Central memory CD8-positive, alpha-beta T cell (primary cell): ENCODE data around the gene TSPYL6.

Source experiments
- ATAC-seq: fragments of 150-1000 bp; cut with Tn5 transposase; replicated peaks from 2 replicates; pipeline ENCODE4 v1.10.0; 2022; ENCODE audit warnings: mild to moderate bottlenecking, moderate FRiP score, moderate number of reproducible peaks; ENCODE audit not compliant: poor library complexity, severe bottlenecking; ENCODE audit errors: extremely low read depth
- DNase-seq, 2 donors: peaks; one replicate each; pipeline ENCODE4 v3.0.0; 2021; ENCODE audit warnings: low spot score in 2 of 2
- H3K27ac Mint-ChIP-seq: one replicate; pipeline ENCODE4 v1.8.0; 2022; ENCODE audit warnings: low read depth, mild to moderate bottlenecking, moderate library complexity, mixed read lengths
- H3K27me3 Mint-ChIP-seq: one replicate; pipeline ENCODE4 v1.8.0; 2022; ENCODE audit warnings: mixed read lengths
- H3K36me3 Mint-ChIP-seq: one replicate; pipeline ENCODE4 v1.8.0; 2022; ENCODE audit warnings: mild to moderate bottlenecking, moderate library complexity, mixed read lengths; ENCODE audit not compliant: insufficient read depth
- H3K4me1 Mint-ChIP-seq: one replicate; pipeline ENCODE4 v1.8.0; 2022; ENCODE audit warnings: mixed read lengths
- H3K4me3 Mint-ChIP-seq: one replicate; pipeline ENCODE4 v1.8.0; 2022; ENCODE audit warnings: mild to moderate bottlenecking, moderate library complexity, mixed read lengths
- H3K9me3 Mint-ChIP-seq: one replicate; pipeline ENCODE4 v1.8.0; 2022; ENCODE audit warnings: mixed read lengths

TSPYL6 gene

DNA sequence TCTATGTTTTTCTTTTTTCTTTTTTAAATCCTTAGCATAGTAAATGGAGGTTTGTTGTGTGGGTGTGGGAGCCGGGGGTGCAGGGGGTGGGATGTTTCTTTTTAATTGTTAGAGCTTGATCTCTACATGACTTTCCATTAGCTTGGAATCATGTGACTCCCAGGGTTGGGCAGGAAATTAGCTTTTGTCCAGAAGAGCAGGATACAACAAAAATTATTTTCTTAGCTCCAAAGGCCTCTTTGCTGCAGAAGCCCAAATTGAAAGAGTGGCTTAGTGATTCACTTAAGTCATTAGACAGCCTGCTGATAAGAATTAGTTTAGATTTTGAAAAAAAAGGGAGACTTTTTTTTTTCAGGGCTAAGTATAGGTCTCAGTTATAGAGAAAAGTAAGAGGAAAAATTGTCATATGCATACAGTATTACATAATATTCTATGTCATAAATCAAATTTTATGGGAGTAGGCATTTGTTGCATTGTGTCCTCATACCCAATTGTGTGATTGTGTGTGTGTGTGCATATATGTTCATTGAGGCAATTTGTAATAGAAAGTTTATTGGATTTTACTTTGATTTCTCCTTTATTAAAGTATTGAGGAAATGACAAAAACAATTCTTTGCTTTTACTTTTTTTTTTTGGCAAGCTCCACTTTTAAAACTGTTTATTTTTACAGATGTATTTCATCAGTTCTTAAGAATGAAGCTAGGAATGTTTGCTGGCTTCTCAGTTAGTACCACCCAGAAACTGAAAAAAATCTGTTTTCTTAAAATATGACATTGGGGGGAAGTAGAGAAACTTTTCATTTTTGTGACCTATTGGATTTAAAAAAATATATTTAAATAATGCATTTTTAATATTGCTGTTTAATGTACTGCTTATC lies 47.4 kb downstream of the TSPYL6 start:
- Mint-ChIP-seq H3K9me3 (peaks cover 4% of the 10 kb centered on the region), H3K4me1 (peaks cover 5% of the 10 kb centered on the region), H3K27ac (no peak overlapping the region)

DNA sequence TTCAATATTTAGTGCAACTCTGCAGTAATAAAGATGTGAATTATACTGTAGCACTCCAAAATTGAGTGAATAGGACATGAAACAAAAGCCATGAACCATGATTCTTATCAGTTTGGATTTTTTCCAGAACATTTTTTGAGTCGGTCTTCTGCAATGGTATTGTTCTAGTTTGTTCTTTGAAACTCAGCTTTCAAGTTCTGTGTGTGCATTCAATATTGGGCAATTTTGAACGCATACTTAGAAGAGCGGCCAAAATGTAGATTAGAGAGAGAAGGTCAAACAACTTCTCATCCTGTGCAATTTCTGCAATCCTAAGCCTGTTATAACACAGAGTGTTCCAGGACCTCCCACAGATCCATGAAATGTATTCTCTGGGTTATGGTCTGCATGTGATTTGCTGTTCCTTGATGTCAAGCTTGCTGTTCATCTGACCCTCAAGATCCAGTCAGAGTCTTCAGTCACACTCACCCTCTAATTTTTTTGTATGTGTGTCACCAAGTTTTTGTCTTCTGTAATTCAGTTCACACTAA lies 48.3 kb downstream of the TSPYL6 start:
- H3K27ac Mint-ChIP-seq = no peak overlapping the region
- no peaks in the 10 kb centered on the region for H3K9me3 Mint-ChIP-seq
- no peaks in the 10 kb centered on the region for H3K27me3 Mint-ChIP-seq
- no peak overlapping the region for H3K4me3 Mint-ChIP-seq
- ATAC-seq (no peak), DNase-seq (no peak)
- no peaks in the 10 kb centered on the region for H3K36me3 Mint-ChIP-seq
- H3K4me1 Mint-ChIP-seq = peaks cover 5% of the 10 kb centered on the region

More for the DNA sequence above, 47.4 kb downstream of the TSPYL6 start:
- DNase-seq = no peak
- no peaks in the 10 kb centered on the region for H3K27me3 Mint-ChIP-seq
- no peak for ATAC-seq
- H3K4me3 Mint-ChIP-seq = no peak overlapping the region
- H3K36me3 Mint-ChIP-seq = no peaks in the 10 kb centered on the region

DNA sequence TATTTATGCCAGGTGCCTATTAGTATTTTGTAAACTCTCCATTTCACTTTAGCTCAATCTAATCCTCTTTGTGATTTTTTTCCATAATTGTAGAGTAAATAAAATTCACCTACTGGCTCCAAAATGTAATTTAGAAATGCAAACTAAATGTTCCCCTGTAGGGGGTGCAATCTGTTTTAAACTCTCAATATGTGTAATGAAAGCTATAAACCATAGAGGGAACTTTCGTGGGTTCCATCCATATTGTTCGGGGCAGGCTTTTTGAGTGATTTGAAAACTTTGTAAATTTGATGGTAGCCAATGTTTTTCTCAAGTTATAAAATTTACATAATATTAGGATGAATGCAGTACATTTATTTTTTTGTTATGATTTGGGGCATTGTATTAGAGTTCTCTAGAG lies 49.4 kb downstream of the TSPYL6 start:
- ATAC-seq = no peak
- peaks cover 5% of the 10 kb centered on the region for H3K4me1 Mint-ChIP-seq
- DNase-seq = no peak
- no peak overlapping the region for H3K4me3 Mint-ChIP-seq
- no peaks in the 10 kb centered on the region for H3K9me3 Mint-ChIP-seq
- no peak overlapping the region for H3K27ac Mint-ChIP-seq
- H3K27me3 Mint-ChIP-seq = no peaks in the 10 kb centered on the region
- H3K36me3 Mint-ChIP-seq = no peaks in the 10 kb centered on the region

DNA sequence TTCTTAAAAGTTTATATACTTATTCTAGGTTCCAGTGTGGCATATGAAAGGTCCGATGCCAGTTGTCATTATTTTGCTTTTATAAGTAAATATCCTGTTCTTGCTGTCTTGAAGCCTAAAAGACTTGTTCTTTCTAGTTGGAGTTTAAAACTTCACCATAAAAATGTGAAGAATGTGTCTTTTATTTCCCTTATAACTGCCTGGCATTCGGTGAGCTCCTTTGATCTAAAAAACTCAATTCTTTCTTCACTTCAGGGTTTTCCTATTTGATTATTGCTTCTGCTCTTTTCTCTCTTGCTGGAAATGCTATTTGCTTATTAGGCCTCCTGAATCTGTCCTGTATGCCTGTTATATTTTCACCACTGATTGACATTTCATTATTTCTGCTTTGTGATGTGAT lies 51.6 kb downstream of the TSPYL6 start:
- H3K27ac Mint-ChIP-seq = no peak overlapping the region
- no peaks in the 10 kb centered on the region for H3K36me3 Mint-ChIP-seq
- DNase-seq = no peak
- H3K9me3 Mint-ChIP-seq = no peaks in the 10 kb centered on the region
- no peak overlapping the region for H3K4me3 Mint-ChIP-seq
- H3K27me3 Mint-ChIP-seq = no peaks in the 10 kb centered on the region
- H3K4me1 Mint-ChIP-seq = peaks cover 5% of the 10 kb centered on the region
- ATAC-seq = no peak
